Testis (tissue), 3 donors: ENCODE measurements around the gene MVB12A. TPM values are rescaled to one million over a fixed set of nuclear protein-coding genes. Genes with fewer than 3 reads are reported as not detected.

Experiments used
- DNase-seq: peaks from one replicate; pipeline ENCODE4 v3.0.0-alpha.2; 2019
- H3K27ac ChIP-seq, 2 donors: fragments of 200-600 bp; sonication (generic); one replicate each; pipeline ENCODE4 v1.5.1; 2019
- H3K27me3 ChIP-seq: fragments of 200-600 bp; sonication (generic); one replicate; pipeline ENCODE4 v1.5.1; 2019
- H3K36me3 ChIP-seq: fragments of 200-600 bp; sonication (generic); one replicate; pipeline ENCODE4 v1.5.1; 2017; ENCODE audit warnings: low read depth; ENCODE audit errors: missing control alignments
- H3K4me1 ChIP-seq: fragments of 200-600 bp; sonication (generic); one replicate; pipeline ENCODE4 v1.5.1; 2019
- H3K4me3 ChIP-seq, 2 donors: fragments of 200-600 bp; sonication (generic); one replicate each; pipeline ENCODE4 v1.5.1; 2017 to 2019
- H3K9me3 ChIP-seq: fragments of 200-600 bp; sonication (generic); one replicate; pipeline ENCODE4 v1.5.1; 2017
- CTCF ChIP-seq, 3 experiments: fragments of 450-650 bp in 2 of 3; fragments of 200-600 bp in 1 of 3; sonication (generic) in 1 of 3; IDR thresholded peaks; one replicate each; pipeline ENCODE4 v1.5.1; 2016 to 2019; ENCODE audit warnings: antibody characterized with exemption in 3 of 3, mild to moderate bottlenecking in 2 of 3, moderate library complexity in 1 of 3
- POLR2A ChIP-seq: fragments of 450-650 bp; IDR thresholded peaks from one replicate; pipeline ENCODE4 v1.6.1; 2017; ENCODE audit warnings: antibody characterized with exemption, mild to moderate bottlenecking, moderate library complexity
- WGBS, 2 donors: methylation state at CpG; one replicate each; pipeline ENCODE4 v1.1.5; 2018; 5-methylcytosine and 5-hydroxymethylcytosine counted together
- intact Hi-C: fragments of 100-400 bp; cut with DNase I; formaldehyde crosslinking; loops from one replicate; pipeline ENCODE4 v1.15.1; 2023; ENCODE audit warnings: low total_unique reads
- polyA plus RNA-seq: library from polyadenylated mRNA; stranded (reverse); fragments of 350-450 nt; fragmentation: Illumina TruSeq; extraction: RNeasy Lipid Tissue Mini Kit (QIAGEN cat#74804); gene quantifications from one replicate; pipeline ENCODE4 v1.2.3, GENCODE V29; 2014; ENCODE audit warnings: low read depth, low replicate concordance; ENCODE audit not compliant: insufficient read depth
- total RNA-seq, 2 donors: library from RNA; depleted of rRNA; stranded (reverse); fragments of >200 nt; gene quantifications; one replicate each; pipeline ENCODE4 v1.2.3, GENCODE V29; 2016

MVB12A gene
- total and polyA plus RNA-seq, 3 donors from 2014 or later, result 28.6 to 48.3 (median 44.0) TPM

GRCh38 chr19:17436094-17436873 lies 16.4 kb downstream of the MVB12A start:
- no peaks in the 10 kb centered on the region for H3K36me3 ChIP-seq
- H3K4me3 ChIP-seq, result no peak overlapping the region
- no peaks in the 10 kb centered on the region for H3K4me1 ChIP-seq
- no peaks in the 10 kb centered on the region for H3K27me3 ChIP-seq
- H3K27ac ChIP-seq, result no peak overlapping the region
- no peaks in the 10 kb centered on the region for H3K9me3 ChIP-seq
- intact Hi-C loops, result no loop called here
- TF ChIP-seq CTCF (IDR thresholded peaks at IDR 0.05) (no peak), POLR2A (no peak)
- WGBS, 2 donors, result 97% methylated on average over 9 to 25 of the region's 25 CpGs
- DNase-seq, result no peak

GRCh38 chr19:17436874-17437267 lies 17.0 kb downstream of the MVB12A start:
- Histone ChIP-seq H3K4me3 (no peak overlapping the region), H3K4me1 (no peaks in the 10 kb centered on the region), H3K27ac (no peak overlapping the region), H3K9me3 (no peaks in the 10 kb centered on the region), H3K27me3 (no peaks in the 10 kb centered on the region), H3K36me3 (no peaks in the 10 kb centered on the region)
- WGBS, 2 donors, result 88 to 90% methylated on average over 7 of the region's 7 CpGs
- intact Hi-C loops, result no loop called here
- no peak for DNase-seq
- TF ChIP-seq CTCF (IDR thresholded peaks at IDR 0.05), result no peak
- no peak for TF ChIP-seq POLR2A

- no peaks in the 10 kb centered on the region for H3K4me1 ChIP-seq
- H3K4me3 ChIP-seq, result no peak overlapping the region
- H3K36me3 ChIP-seq, result no peaks in the 10 kb centered on the region
- no peak overlapping the region for H3K27ac ChIP-seq
- peak; percentile 43 for DNase-seq
- WGBS, 2 donors, result 27 to 55% methylated on average over 8 of the region's 8 CpGs
- intact Hi-C loops, result no loop called here
- H3K27me3 ChIP-seq, result no peaks in the 10 kb centered on the region
- H3K9me3 ChIP-seq, result no peaks in the 10 kb centered on the region
- TF ChIP-seq POLR2A (no peak), CTCF (IDR thresholded peaks at IDR 0.05) (peak in 1 of 3 experiments; percentile 18)
Observed at GRCh38 chr19:17441241-17442021, 21.6 kb downstream of the MVB12A start.

DNA sequence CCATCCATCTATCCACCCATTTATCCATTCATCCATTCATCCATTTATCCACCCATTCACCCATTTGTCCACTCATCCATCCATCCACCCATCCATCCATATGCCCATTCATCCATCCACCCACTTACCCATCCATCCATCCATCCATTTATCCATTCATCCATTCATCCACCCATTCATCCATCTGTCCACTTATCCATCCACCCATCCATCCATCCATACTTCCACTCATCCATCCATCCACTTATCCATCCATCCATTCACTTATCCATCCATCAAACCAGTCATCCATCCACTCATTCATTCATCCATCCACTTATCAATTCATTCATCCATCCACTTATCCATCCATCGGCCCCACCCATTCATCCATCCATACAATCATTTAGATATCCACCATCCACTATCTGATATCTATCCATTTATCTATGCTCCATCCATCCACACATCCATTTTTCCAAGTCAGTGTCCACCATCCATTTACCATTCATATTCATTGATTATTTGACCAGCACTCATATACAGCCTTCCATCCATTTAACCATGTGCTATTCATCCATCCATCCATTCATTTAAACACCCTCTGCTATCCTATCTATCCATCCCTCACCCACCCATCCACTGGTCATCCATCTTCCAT lies 25.8 kb downstream of the MVB12A start:
- Histone ChIP-seq H3K4me3 (no peak overlapping the region), H3K36me3 (no peaks in the 10 kb centered on the region), H3K27me3 (no peaks in the 10 kb centered on the region), H3K9me3 (no peaks in the 10 kb centered on the region), H3K4me1 (peaks cover 5% of the 10 kb centered on the region), H3K27ac (no peak overlapping the region)
- WGBS, 2 donors, result 92 to 97% methylated on average over 1 of the region's 1 CpG
- TF ChIP-seq CTCF (IDR thresholded peaks at IDR 0.05) (no peak), POLR2A (no peak)
- DNase-seq, result no peak
- intact Hi-C loops, result no loop called here
